ENCODE measurements around the gene SLC9C1.

SLC9C1 gene

GRCh38 chr3:112096176-112096575 lies 197.8 kb downstream of the SLC9C1 start:
- no peak for DNase-seq

GRCh38 chr3:112095731-112096130 lies 198.3 kb downstream of the SLC9C1 start:
- DNase-seq = no peak

GRCh38 chr3:112093180-112093522 lies 200.9 kb downstream of the SLC9C1 start:
- no peak for DNase-seq

- DNase-seq = no peak
These were observed 201.4 kb downstream of the SLC9C1 start for GRCh38 chr3:112092496-112093179.

GRCh38 chr3:112090887-112091586 lies 203.0 kb downstream of the SLC9C1 start:
- DNase-seq = peak; percentile 11

All from NCI-H345 (cell line).